Cardiac septum (tissue), 1 donor: ENCODE data around the gene SP140L. TPM values are rescaled to one million over a fixed set of nuclear protein-coding genes. Genes with fewer than 3 reads are reported as not detected.
"Not testable (repeated sequence)": the region's sequence is repeated elsewhere in the genome, so short reads cannot be mapped to it uniquely, and the experiment has no call there.

Experiments
- DNase-seq: peaks from one replicate; pipeline ENCODE4 v3.0.0-alpha.2; 2020; ENCODE audit warnings: low spot score
- intact Hi-C: fragments of 100-400 bp; cut with DNase I; formaldehyde crosslinking; loops from one replicate; pipeline ENCODE4 v1.14.0; 2022
- total RNA-seq: library from RNA; stranded (reverse); fragmentation: NEBNext Ultra II Directional; extraction: Animal tissue kit (Norgen Biotek cat#: 25700); gene quantifications from one replicate; pipeline ENCODE4 v1.2.1, GENCODE V29; 2021
- donor health status: DM: no; HTN: no; CAD: no.

The SP140L gene
- total RNA-seq, 1 donor from 2014 or later = 4.0 TPM

- intact Hi-C loops = no loop called here
- DNase-seq = no peak
Measured at GRCh38 chr2:230356084-230356483, 29.1 kb downstream of the SP140L start.

GRCh38 chr2:230358305-230358704, 31.3 kb downstream of the SP140L start:
- intact Hi-C loops = no loop called here
- DNase-seq = no peak

- DNase-seq = no peak
- intact Hi-C loops = no loop called here
Measured at GRCh38 chr2:230360028-230360427, 33.0 kb downstream of the SP140L start.

- intact Hi-C loops = no loop called here
- DNase-seq = no peak
Measured at GRCh38 chr2:230362030-230362691, 35.2 kb downstream of the SP140L start.

GRCh38 chr2:230382108-230382507, 55.1 kb downstream of the SP140L start:
- intact Hi-C loops = no loop called here
- no peak for DNase-seq

GRCh38 chr2:230383453-230383852, 56.5 kb downstream of the SP140L start:
- intact Hi-C loops = no loop called here

GRCh38 chr2:230384986-230385385, 58.0 kb downstream of the SP140L start:
- no peak for DNase-seq
- intact Hi-C loops = no loop called here

More at GRCh38 chr2:230383453-230383852, 56.5 kb downstream of the SP140L start:
- no peak for DNase-seq

GRCh38 chr2:230394301-230394700, 67.3 kb downstream of the SP140L start:
- no peak for DNase-seq

GRCh38 chr2:230398698-230399097, 71.7 kb downstream of the SP140L start:
- intact Hi-C loops = loop anchor here (10.0 kb wide), 1 partner anchor 64 kb away; no protein-coding TSS in a partner anchor
- not testable (repeated sequence) for DNase-seq

More at GRCh38 chr2:230394301-230394700, 67.3 kb downstream of the SP140L start:
- intact Hi-C loops = loop anchor here (10.0 kb wide), 1 partner anchor 60 kb away; no protein-coding TSS in a partner anchor

- intact Hi-C loops = no loop called here
- DNase-seq = no peak
Measured at GRCh38 chr2:230400041-230400440, 73.0 kb downstream of the SP140L start.

- intact Hi-C loops = no loop called here
- no peak for DNase-seq
Measured at GRCh38 chr2:230400454-230400853, 73.5 kb downstream of the SP140L start.

- DNase-seq, intact Hi-C loops: not testable (repeated sequence)
Measured at GRCh38 chr2:230401026-230401425, 74.0 kb downstream of the SP140L start.

GRCh38 chr2:230403746-230404145, 76.8 kb downstream of the SP140L start:
- no peak for DNase-seq
- intact Hi-C loops = no loop called here

GRCh38 chr2:230405824-230406223, 78.8 kb downstream of the SP140L start:
- DNase-seq = no peak
- intact Hi-C loops = no loop called here

- no peak for DNase-seq
- intact Hi-C loops = no loop called here
Measured at GRCh38 chr2:230408244-230408842, 81.3 kb downstream of the SP140L start.

GRCh38 chr2:230409316-230409715, 82.3 kb downstream of the SP140L start:
- DNase-seq, intact Hi-C loops: not testable (repeated sequence)

- DNase-seq = no peak
- intact Hi-C loops = loop anchor here (5.0 kb wide), 1 partner anchor 188 kb away; no protein-coding TSS in a partner anchor
Measured at GRCh38 chr2:230410263-230410662, 83.3 kb downstream of the SP140L start.

- intact Hi-C loops = loop anchor here (5.0 kb wide), 1 partner anchor 189 kb away; no protein-coding TSS in a partner anchor
Measured at GRCh38 chr2:230410861-230411569, 84.0 kb downstream of the SP140L start.

GRCh38 chr2:230411570-230412370, 84.8 kb downstream of the SP140L start:
- intact Hi-C loops = loop anchor here (5.0 kb wide), 1 partner anchor 189 kb away; no protein-coding TSS in a partner anchor
- peak; percentile 89 for DNase-seq

More at GRCh38 chr2:230410861-230411569, 84.0 kb downstream of the SP140L start:
- no peak for DNase-seq
